ENCODE data around the gene MED13.
"Not testable (repeated sequence)": the region's sequence is repeated elsewhere in the genome, so short reads cannot be mapped to it uniquely, and the experiment has no call there.

- TF ChIP-seq CTCF, POLR2A (IDR thresholded peaks at IDR 0.05): not testable (repeated sequence)
Measured at GRCh38 chr17:61894310-61894709, 170.8 kb downstream of the MED13 start.
